ENCODE data around the gene HOXD8.
A peak's percentile ranks its signal among the peaks of the same experiment; 100 is the strongest.

Gene HOXD8

DNA sequence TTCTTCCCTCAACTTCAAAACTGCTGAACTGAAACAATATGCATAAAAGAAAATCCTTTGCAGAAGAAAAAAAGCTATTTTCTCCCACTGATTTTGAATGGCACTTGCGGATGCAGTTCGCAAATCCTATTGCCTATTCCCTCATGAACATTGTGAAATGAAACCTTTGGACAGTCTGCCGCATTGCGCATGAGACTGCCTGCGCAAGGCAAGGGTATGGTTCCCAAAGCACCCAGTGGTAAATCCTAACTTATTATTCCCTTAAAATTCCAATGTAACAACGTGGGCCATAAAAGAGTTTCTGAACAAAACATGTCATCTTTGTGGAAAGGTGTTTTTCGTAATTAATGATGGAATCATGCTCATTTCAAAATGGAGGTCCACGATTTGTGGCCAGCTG, 8.4 kb downstream of the HOXD8 start:
- ChIA-PET CTCF (interaction anchor here (1.8 to 5.6 kb wide), 5 partner anchors 11 to 514 kb away, joined by 6 to 124 read pairs (median 9); no protein-coding TSS in a partner anchor), POLR2A (no interaction called here)
- no peak for DNase-seq (ENCODE audit: extremely low spot score)
- TF ChIP-seq, protein P1, sequence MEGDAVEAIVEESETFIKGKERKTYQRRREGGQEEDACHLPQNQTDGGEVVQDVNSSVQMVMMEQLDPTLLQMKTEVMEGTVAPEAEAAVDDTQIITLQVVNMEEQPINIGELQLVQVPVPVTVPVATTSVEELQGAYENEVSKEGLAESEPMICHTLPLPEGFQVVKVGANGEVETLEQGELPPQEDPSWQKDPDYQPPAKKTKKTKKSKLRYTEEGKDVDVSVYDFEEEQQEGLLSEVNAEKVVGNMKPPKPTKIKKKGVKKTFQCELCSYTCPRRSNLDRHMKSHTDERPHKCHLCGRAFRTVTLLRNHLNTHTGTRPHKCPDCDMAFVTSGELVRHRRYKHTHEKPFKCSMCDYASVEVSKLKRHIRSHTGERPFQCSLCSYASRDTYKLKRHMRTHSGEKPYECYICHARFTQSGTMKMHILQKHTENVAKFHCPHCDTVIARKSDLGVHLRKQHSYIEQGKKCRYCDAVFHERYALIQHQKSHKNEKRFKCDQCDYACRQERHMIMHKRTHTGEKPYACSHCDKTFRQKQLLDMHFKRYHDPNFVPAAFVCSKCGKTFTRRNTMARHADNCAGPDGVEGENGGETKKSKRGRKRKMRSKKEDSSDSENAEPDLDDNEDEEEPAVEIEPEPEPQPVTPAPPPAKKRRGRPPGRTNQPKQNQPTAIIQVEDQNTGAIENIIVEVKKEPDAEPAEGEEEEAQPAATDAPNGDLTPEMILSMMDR (IDR thresholded peaks at IDR 0.05; ENCODE audit: control extremely low read depth, extremely low read depth, low read depth, missing control alignments) = no peak

DNA sequence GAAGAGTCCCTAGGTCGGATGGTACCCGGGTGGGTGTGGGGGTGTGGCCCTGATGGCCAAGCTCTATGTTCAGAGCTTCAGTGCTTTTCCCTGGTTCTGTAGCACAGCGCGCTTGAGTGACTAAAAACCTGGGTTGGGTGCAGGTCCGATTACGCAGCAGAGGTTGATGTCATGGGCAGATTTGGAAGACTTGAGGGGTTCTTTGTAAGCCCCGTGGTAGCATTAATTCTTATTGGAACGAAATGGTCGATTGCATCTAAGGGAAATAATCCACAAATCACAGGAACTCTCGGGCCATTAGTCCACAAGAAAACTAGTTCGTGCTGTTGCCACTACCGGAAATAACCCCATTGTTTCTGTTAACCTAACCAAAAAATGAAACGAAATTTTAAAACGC, 9.0 kb downstream of the HOXD8 start:
- TF ChIP-seq, protein P1 (IDR thresholded peaks at IDR 0.05; ENCODE audit: control extremely low read depth, extremely low read depth, low read depth, missing control alignments) = no peak
- POLR2A ChIA-PET = no interaction called here
- no peak for DNase-seq (ENCODE audit: extremely low spot score)
- CTCF ChIA-PET = interaction anchor here (1.6 to 5.6 kb wide), 8 partner anchors 11 to 512 kb away, joined by 5 to 124 read pairs (median 18); no protein-coding TSS in a partner anchor

DNA sequence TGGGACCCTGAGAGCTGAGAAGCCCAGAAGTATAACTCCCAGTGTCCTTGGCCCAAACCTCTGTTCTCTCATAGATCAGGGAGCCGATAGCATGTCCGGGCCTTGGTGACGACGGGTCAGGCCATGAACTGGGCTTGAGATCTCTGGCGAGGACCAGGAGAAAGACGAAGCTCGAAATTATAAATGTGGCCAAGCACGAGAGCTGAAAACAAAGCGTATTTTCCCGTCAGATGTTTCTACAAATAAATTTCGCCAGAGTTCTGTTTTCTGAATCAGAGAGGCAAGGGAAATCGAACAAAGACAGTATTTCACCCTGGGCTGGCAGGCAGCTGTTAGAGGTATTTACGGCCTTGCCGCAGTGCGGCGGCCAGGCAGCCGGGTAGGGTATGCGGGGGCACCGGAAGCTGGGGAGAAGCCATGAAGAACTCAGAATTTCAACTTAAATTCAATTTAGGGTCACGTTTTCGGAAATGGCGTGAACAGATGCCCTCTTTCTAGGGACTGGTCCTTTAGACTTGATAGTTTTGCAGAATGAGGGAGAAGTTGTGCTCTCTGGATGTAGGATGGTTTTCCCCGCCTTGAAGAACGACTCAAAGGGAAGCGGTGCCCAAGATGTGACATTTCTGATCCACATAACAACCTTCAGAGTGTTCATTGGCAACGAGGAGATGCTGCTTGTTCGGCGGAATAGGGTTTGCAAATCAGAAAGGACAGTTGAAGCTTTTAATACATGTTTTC, 9.6 kb downstream of the HOXD8 start:
- TF ChIP-seq, protein P1 (IDR thresholded peaks at IDR 0.05; ENCODE audit: control extremely low read depth, extremely low read depth, low read depth, missing control alignments) = no peak
- CTCF ChIA-PET = interaction anchor here (0.7 to 5.6 kb wide), 20 partner anchors 12 to 1009 kb away, joined by 3 to 124 read pairs (median 6); partner anchors contain the start of gene HOXD4
- POLR2A ChIA-PET = no interaction called here
- DNase-seq (ENCODE audit: extremely low spot score) = no peak

DNA sequence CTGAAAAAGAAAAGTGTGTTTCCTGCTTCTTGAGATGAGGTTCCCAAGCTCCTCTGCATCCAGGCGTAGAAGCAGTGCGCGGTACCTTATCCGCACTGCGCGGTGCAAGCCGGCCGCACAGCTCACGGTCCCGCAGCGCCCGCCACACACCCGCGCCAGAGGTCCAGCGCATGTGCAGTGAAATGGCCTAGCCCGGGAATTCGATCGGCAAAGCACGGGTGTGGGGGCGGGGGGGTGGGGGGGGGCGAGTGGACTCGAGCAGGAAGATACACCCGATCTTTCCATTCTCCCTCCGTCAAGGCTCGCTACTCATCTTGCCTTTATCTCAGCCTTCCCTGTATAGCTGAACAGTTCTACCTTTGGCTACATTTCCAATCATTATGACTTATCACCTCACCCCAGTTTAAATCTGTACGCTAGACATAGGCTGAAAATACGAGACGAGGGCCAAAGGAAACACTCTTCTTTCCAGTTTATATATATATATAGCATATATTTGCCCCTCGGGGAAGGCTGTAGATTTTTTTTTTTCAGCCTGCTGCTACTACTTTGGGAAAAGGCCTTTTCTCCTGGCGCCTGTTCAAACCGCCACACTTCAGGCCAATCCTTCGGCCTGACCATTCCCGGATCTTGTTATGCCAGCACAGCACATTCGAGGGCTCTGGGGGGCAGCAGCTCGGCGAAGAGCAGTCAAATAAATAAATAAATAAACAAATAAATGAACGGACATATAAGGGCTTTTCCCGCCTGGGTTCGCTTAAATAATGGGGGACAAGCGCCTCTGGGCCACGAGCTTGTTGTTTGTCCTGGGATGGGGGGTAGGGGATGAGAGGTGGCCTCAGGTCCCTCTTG, 10.4 kb downstream of the HOXD8 start:
- ChIA-PET CTCF (interaction anchor here (0.6 to 5.6 kb wide), 45 partner anchors 8 to 1063 kb away, joined by 3 to 124 read pairs (median 4); partner anchors contain the start of gene HOXD4), POLR2A (no interaction called here)
- no peak for DNase-seq (ENCODE audit: extremely low spot score)
- TF ChIP-seq, protein P1 (IDR thresholded peaks at IDR 0.05; ENCODE audit: control extremely low read depth, extremely low read depth, low read depth, missing control alignments) = no peak

DNA sequence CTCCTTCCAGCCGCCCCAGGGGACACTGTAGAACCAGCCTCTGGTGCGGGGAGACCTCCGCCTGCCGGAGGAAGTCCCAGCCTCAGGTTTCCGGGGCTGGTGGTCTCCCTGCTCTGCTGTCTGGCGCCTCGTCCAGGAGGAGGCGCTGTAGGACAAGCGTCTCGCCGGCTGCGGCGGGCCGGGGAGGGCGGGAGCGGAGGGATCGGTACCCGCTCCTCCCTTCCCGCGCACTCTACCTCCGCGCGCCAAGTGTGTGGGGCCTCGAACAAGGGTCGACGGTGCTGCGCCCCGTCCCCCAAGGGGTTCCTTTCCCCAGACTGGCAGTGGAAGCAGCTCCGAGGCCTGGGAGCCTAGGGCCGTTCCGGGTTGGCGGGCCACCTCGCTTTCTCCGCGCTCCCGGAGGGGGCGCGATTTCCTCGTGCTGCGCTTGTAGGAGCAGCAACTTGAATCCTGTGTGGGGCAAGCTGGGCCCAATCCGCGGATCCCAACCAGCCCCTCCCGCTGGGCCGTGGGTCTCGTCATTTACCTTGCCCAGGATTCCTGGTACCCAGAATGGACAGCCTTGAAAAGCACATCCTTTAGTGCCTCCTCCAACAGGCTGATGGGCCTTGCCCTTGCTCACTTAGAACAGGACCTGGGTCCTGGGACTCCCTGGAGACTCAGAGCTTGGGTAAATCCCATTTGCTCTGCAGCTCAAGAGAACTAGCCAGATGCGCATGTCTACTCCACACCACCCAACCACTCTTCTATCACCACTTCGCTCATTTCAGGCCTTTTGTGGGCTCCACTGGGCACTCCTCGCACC, 11.2 kb downstream of the HOXD8 start:
- POLR2A ChIA-PET = no interaction called here
- CTCF ChIA-PET = interaction anchor here (0.6 to 5.6 kb wide), 57 partner anchors 9 to 1062 kb away, joined by 3 to 124 read pairs (median 4); partner anchors contain the start of gene HOXD4
- peak; percentile 92 for DNase-seq (ENCODE audit: extremely low spot score)
- TF ChIP-seq, protein P1 (IDR thresholded peaks at IDR 0.05; ENCODE audit: control extremely low read depth, extremely low read depth, low read depth, missing control alignments) = peak; percentile 95

DNA sequence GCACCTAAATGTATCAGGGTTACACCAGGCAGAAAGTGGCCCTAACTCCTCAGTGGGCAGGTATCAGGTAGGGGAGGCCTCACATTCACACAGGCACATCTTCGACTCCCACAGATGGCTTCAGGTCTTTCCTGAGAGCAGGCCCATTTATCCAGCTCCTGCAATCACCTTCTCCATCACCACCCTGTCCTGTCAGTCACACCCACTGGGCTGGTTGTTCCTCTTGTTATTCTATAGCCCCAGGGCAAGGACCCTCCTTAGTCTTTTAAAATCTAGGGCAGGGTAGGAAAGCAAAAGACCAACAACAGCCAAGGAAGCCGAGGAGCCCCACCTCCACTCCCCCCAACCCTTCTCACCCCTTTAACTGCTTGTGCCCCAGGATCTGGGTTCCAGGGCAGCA, 12.8 kb downstream of the HOXD8 start:
- TF ChIP-seq, protein P1 (IDR thresholded peaks at IDR 0.05; ENCODE audit: control extremely low read depth, extremely low read depth, low read depth, missing control alignments) = no peak
- CTCF ChIA-PET = interaction anchor here (1.1 to 5.0 kb wide), 6 partner anchors 9 to 1022 kb away, joined by 3 to 26 read pairs (median 8); no protein-coding TSS in a partner anchor

More for the DNA sequence above, 12.8 kb downstream of the HOXD8 start:
- POLR2A ChIA-PET = no interaction called here
- DNase-seq (ENCODE audit: extremely low spot score) = no peak

All from GM10248 (cell line).